Measurements from ENCODE around the gene IL17RC. TPM values are rescaled to one million over a fixed set of nuclear protein-coding genes. Genes with fewer than 3 reads are reported as not detected.

Gene IL17RC
- total and polyA plus RNA-seq, 2 of the 8 experiments (the other 6 are each of a cell fraction or from before 2014, with no cell fraction given): 11.8 to 13.0 TPM

GRCh38 chr3:9932843-9933560 lies 16.1 kb downstream of the IL17RC start (continued):
- TF ChIP-seq SP4 (IDR thresholded peaks at IDR 0.05; ENCODE audit: low read length): 0 out of 2 replicates have a peak, but pooled peaks have one; percentile 11
- TF ChIP-seq GTF2F1 (IDR thresholded peaks at IDR 0.05; ENCODE audit: borderline replicate concordance, low read depth, low read length): 0 out of 2 replicates have a peak, but pooled peaks have one; percentile 41
- no peak for TF ChIP-seq CHD2 (IDR thresholded peaks at IDR 0.05; ENCODE audit: low read length)
- TF ChIP-seq SAP30 (IDR thresholded peaks at IDR 0.05; ENCODE audit: insufficient read depth, insufficient replicate concordance, low read length): no peak
- TF ChIP-seq SIRT6 (IDR thresholded peaks at IDR 0.05; ENCODE audit: low read length): no peak
- peak; percentile 26 for TF ChIP-seq TAF7 (optimal IDR thresholded peaks at IDR 0.05; ENCODE audit: borderline replicate concordance, low read depth, low read length)
- TF ChIP-seq CBX5 (IDR thresholded peaks at IDR 0.05; ENCODE audit: low read depth, low read length): no peak
- no peak for TF ChIP-seq TEAD4 (IDR thresholded peaks at IDR 0.05; ENCODE audit: low read depth, low read length)
- TF ChIP-seq CREB1 (IDR thresholded peaks at IDR 0.05): peak; percentile 77
- no peak for TF ChIP-seq ATF2 (IDR thresholded peaks at IDR 0.05; ENCODE audit: low read length)
- TF ChIP-seq RAD21 (IDR thresholded peaks at IDR 0.05 in 1 of 2, conservative IDR thresholded peaks at IDR 0.05 in 1 of 2; ENCODE audit: low read depth in 2 of 2, low read length in 2 of 2): peak; percentile 53 to 71
- TF ChIP-seq BRCA1 (IDR thresholded peaks at IDR 0.05; ENCODE audit: low read depth, low read length): no peak
- TF ChIP-seq NRF1 (IDR thresholded peaks at IDR 0.05; ENCODE audit: low read depth, low read length): no peak
- TF ChIP-seq CTCF (IDR thresholded peaks at IDR 0.05; ENCODE audit: control extremely low read depth in 1 of 3, insufficient read depth in 1 of 3, low read depth in 1 of 3, low read length in 3 of 3): peak; percentile 67 to 72 (median 68)
- no peak for TF ChIP-seq CHD1 (IDR thresholded peaks at IDR 0.05; ENCODE audit: low read depth, low read length)
- TF ChIP-seq SIX5 (IDR thresholded peaks at IDR 0.05; ENCODE audit: low read depth, low read length): no peak
- no peak for TF ChIP-seq NANOG (IDR thresholded peaks at IDR 0.05; ENCODE audit: insufficient read depth, low read depth, low read length, poor library complexity, severe bottlenecking)
- TF ChIP-seq SIN3A (conservative IDR thresholded peaks at IDR 0.05 in 1 of 2, IDR thresholded peaks at IDR 0.05 in 1 of 2; ENCODE audit: low read depth in 1 of 2, low read length in 2 of 2): peak in 1 of 2 experiments; percentile 57; a peak in 2 of 4 replicates
- TF ChIP-seq POLR2A (IDR thresholded peaks at IDR 0.05; ENCODE audit: control extremely low read depth in 1 of 2, low read depth in 2 of 2, low read length in 2 of 2): peak in 1 of 2 experiments; percentile 22; a peak in 1 of 3 replicates
- no peak for TF ChIP-seq CBX8 (IDR thresholded peaks at IDR 0.05; ENCODE audit: borderline replicate concordance, low read depth, low read length)
